ENCODE data around the gene NUP93.

GRCh38 chr16:56775162-56775561 is 45.2 kb downstream of the NUP93 start:
- no peak for TF ChIP-seq CTCF (IDR thresholded peaks at IDR 0.05 in 2 of 3, conservative IDR thresholded peaks at IDR 0.05 in 1 of 3; ENCODE audit: borderline replicate concordance in 1 of 3, insufficient read depth in 1 of 3, low read depth in 2 of 3, low read length in 2 of 3)
- no peak for TF ChIP-seq RAD21 (IDR thresholded peaks at IDR 0.05; ENCODE audit: low read depth)
- TF ChIP-seq JUND (IDR thresholded peaks at IDR 0.05) = no peak
- no peak for TF ChIP-seq EZH2phosphoT487 (IDR thresholded peaks at IDR 0.05; ENCODE audit: borderline replicate concordance)
- no peak for TF ChIP-seq SRF (IDR thresholded peaks at IDR 0.05; ENCODE audit: low read depth)
- TF ChIP-seq REST (IDR thresholded peaks at IDR 0.05; ENCODE audit: low read depth) = no peak
- no peak for TF ChIP-seq CEBPB (IDR thresholded peaks at IDR 0.05; ENCODE audit: low read depth)
- no peak for TF ChIP-seq POLR2AphosphoS5 (IDR thresholded peaks at IDR 0.05; ENCODE audit: low read depth, low read length)
- no peak for TF ChIP-seq EGR1 (IDR thresholded peaks at IDR 0.05; ENCODE audit: low read depth)
- TF ChIP-seq POLR2A (IDR thresholded peaks at IDR 0.05; ENCODE audit: borderline replicate concordance, extremely low read depth, insufficient read depth, insufficient read length) = no peak
- TF ChIP-seq EZH2 (IDR thresholded peaks at IDR 0.05) = no peak
- TF ChIP-seq ZNF274 (IDR thresholded peaks at IDR 0.05; ENCODE audit: low read depth, low read length) = no peak
- no peak for TF ChIP-seq ATF3 (IDR thresholded peaks at IDR 0.05)
- no peak for TF ChIP-seq SP1 (IDR thresholded peaks at IDR 0.05; ENCODE audit: low read depth)

Data from HCT116 (cell line).